ENCODE data around the gene LHX3. TPM values are rescaled to one million over a fixed set of nuclear protein-coding genes. Genes with fewer than 3 reads are reported as not detected.

The LHX3 gene
- total and polyA plus RNA-seq, 10 of the 15 experiments (the other 5 are each of a cell fraction or from before 2014, with no cell fraction given) = not detected

GRCh38 chr9:136153381-136154065, 51.4 kb downstream of the LHX3 start:
- ChIA-PET CTCF (no interaction called here), RAD21 (ENCODE audit: unreplicated experiment) (no interaction called here), POLR2A (no interaction called here), SMC1A (ENCODE audit: uncharacterized antibody, unreplicated experiment) (no interaction called here)
- Histone ChIP-seq H3K4me2 (ENCODE audit: control insufficient read depth, insufficient read depth) (no peak overlapping the region), H3K4me1 (ENCODE audit: control insufficient read depth, insufficient read depth, low read length) (no peaks in the 10 kb centered on the region), H3K27ac (ENCODE audit: control insufficient read depth, insufficient read depth) (no peak overlapping the region), H3K79me2 (ENCODE audit: control insufficient read depth, insufficient read depth, low read length) (no peaks in the 10 kb centered on the region), H2AFZ (ENCODE audit: control insufficient read depth, low read depth, low read length) (no peak overlapping the region), H4K20me1 (ENCODE audit: control insufficient read depth, insufficient read depth) (no peaks in the 10 kb centered on the region), H3K27me3 (replicated peaks in 1 of 2; ENCODE audit: control insufficient read depth in 2 of 2, insufficient read depth in 2 of 2, low read length in 1 of 2) (peaks cover 0 to under 1% of the 10 kb centered on the region in 2 experiments; a peak in 2 of 4 replicates), H3K4me3 (no peak overlapping the region), H3K9ac (ENCODE audit: control insufficient read depth, insufficient read depth, low read length) (no peak overlapping the region), H3K36me3 (ENCODE audit: control insufficient read depth in 2 of 2, insufficient read depth in 2 of 2, low read length in 1 of 2) (no peaks in the 10 kb centered on the region), H3K9me3 (replicated peaks; ENCODE audit: control insufficient read depth, insufficient read depth, low read length) (no peaks in the 10 kb centered on the region)
- in situ Hi-C loops (cut with MboI) = no loop called here
- no TSS peak for BruUV-seq (replicated peaks)
- FAIRE-seq (no peak), ATAC-seq (no peak), DNase-seq (ENCODE audit: low read depth, low spot score) (no peak)
- intact Hi-C loops (cut with micrococcal nuclease; ENCODE audit: unreplicated experiment) = no loop called here
- WGBS (ENCODE audit: insufficient coverage, insufficient replicate concordance, low lambda C conversion rate, missing lambda C conversion rate) = 56% methylated on average over 22 of the region's 24 CpGs
- TF ChIP-seq MEF2A (IDR thresholded peaks at IDR 0.05; ENCODE audit: insufficient read depth, low read depth, low read length) (no peak), ZBTB11 (CRISPR knock-in tag; IDR thresholded peaks at IDR 0.05) (no peak), SRF (IDR thresholded peaks at IDR 0.05; ENCODE audit: low read depth in 2 of 2, low read length in 2 of 2) (no peak), FOXK2 (IDR thresholded peaks at IDR 0.05) (no peak)

Measured in GM12878 (cell line).